Hepatocyte (in vitro differentiated cells): ENCODE data around the gene TMEM63A.

Source experiments
- EZH2 ChIP-seq: fragments of 200-600 bp; sonication (generic); IDR thresholded peaks from 2 replicates; pipeline ENCODE4 v1.6.1; 2016; ENCODE audit warnings: antibody characterized with exemption, mild to moderate bottlenecking, borderline replicate concordance
- EZH2phosphoT487 ChIP-seq: fragments of 200-600 bp; sonication (generic); IDR thresholded peaks from one replicate; pipeline ENCODE4 v1.6.1; 2018; ENCODE audit warnings: antibody characterized with exemption, mild to moderate bottlenecking, low read depth, moderate library complexity; ENCODE audit not compliant: unreplicated experiment, severe bottlenecking
- TF ChIP-seq, protein P1 (sequence below): fragments of 200-600 bp; sonication (generic); IDR thresholded peaks from 2 replicates; pipeline ENCODE4 v1.5.1; 2016; ENCODE audit warnings: antibody characterized with exemption, mild to moderate bottlenecking; ENCODE audit not compliant: poor library complexity

- TF ChIP-seq, protein P1, sequence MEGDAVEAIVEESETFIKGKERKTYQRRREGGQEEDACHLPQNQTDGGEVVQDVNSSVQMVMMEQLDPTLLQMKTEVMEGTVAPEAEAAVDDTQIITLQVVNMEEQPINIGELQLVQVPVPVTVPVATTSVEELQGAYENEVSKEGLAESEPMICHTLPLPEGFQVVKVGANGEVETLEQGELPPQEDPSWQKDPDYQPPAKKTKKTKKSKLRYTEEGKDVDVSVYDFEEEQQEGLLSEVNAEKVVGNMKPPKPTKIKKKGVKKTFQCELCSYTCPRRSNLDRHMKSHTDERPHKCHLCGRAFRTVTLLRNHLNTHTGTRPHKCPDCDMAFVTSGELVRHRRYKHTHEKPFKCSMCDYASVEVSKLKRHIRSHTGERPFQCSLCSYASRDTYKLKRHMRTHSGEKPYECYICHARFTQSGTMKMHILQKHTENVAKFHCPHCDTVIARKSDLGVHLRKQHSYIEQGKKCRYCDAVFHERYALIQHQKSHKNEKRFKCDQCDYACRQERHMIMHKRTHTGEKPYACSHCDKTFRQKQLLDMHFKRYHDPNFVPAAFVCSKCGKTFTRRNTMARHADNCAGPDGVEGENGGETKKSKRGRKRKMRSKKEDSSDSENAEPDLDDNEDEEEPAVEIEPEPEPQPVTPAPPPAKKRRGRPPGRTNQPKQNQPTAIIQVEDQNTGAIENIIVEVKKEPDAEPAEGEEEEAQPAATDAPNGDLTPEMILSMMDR, result no peak
- TF ChIP-seq EZH2phosphoT487 (no peak), EZH2 (no peak)
Observed at GRCh38 chr1:225908773-225909172, 26.6 kb upstream of the TMEM63A start.
